ENCODE results near the gene CDC27.
"Not testable (repeated sequence)": the region's sequence is repeated elsewhere in the genome, so short reads cannot be mapped to it uniquely, and the experiment has no call there.

CDC27 gene

GRCh38 chr17:47165137-47165536 lies 24.0 kb downstream of the CDC27 start:
- H3K9me3 ChIP-seq (replicated peaks; ENCODE audit: low read length): no peaks in the 10 kb centered on the region
- H3K9ac ChIP-seq (ENCODE audit: low read depth, low read length): no peak overlapping the region
- H3K36me3 ChIP-seq (ENCODE audit: insufficient read depth, low read length): peaks cover 61% of the 10 kb centered on the region
- H3K4me1 ChIP-seq (ENCODE audit: control insufficient read depth, insufficient read depth, low read length): no peaks in the 10 kb centered on the region
- H3K4me3 ChIP-seq (ENCODE audit: low read length): no peak overlapping the region
- H3K27me3 ChIP-seq (ENCODE audit: control insufficient read depth, insufficient read depth, low read length): no peaks in the 10 kb centered on the region
- H3K4me2 ChIP-seq (ENCODE audit: low read length): no peak overlapping the region

- H3K9ac ChIP-seq (ENCODE audit: low read depth, low read length): no peak overlapping the region
- H3K27me3 ChIP-seq (ENCODE audit: control insufficient read depth, insufficient read depth, low read length): no peaks in the 10 kb centered on the region
- H3K4me3 ChIP-seq (ENCODE audit: low read length): no peak overlapping the region
- no peak overlapping the region for H3K4me2 ChIP-seq (ENCODE audit: low read length)
- no peaks in the 10 kb centered on the region for H3K9me3 ChIP-seq (replicated peaks; ENCODE audit: low read length)
- peaks cover 67% of the 10 kb centered on the region for H3K36me3 ChIP-seq (ENCODE audit: insufficient read depth, low read length)
- no peaks in the 10 kb centered on the region for H3K4me1 ChIP-seq (ENCODE audit: control insufficient read depth, insufficient read depth, low read length)
These were observed 24.8 kb downstream of the CDC27 start for GRCh38 chr17:47164263-47164662.

GRCh38 chr17:47162013-47162622 lies 27.0 kb downstream of the CDC27 start:
- Histone ChIP-seq H3K27me3 (ENCODE audit: control insufficient read depth, insufficient read depth, low read length) (no peaks in the 10 kb centered on the region), H3K9ac (ENCODE audit: low read depth, low read length) (no peak overlapping the region)

GRCh38 chr17:47159315-47159714 lies 29.8 kb downstream of the CDC27 start:
- no peaks in the 10 kb centered on the region for H3K27me3 ChIP-seq (ENCODE audit: control insufficient read depth, insufficient read depth, low read length)
- H3K4me3 ChIP-seq (ENCODE audit: low read length): no peak overlapping the region
- no peaks in the 10 kb centered on the region for H3K4me1 ChIP-seq (ENCODE audit: control insufficient read depth, insufficient read depth, low read length)
- no peak overlapping the region for H3K4me2 ChIP-seq (ENCODE audit: low read length)
- H3K36me3 ChIP-seq (ENCODE audit: insufficient read depth, low read length): peaks cover 69% of the 10 kb centered on the region
- no peak overlapping the region for H3K9ac ChIP-seq (ENCODE audit: low read depth, low read length)
- no peaks in the 10 kb centered on the region for H3K9me3 ChIP-seq (replicated peaks; ENCODE audit: low read length)

More at GRCh38 chr17:47162013-47162622, 27.0 kb downstream of the CDC27 start:
- Histone ChIP-seq H3K4me2 (ENCODE audit: low read length) (no peak overlapping the region), H3K9me3 (replicated peaks; ENCODE audit: low read length) (no peaks in the 10 kb centered on the region), H3K4me1 (ENCODE audit: control insufficient read depth, insufficient read depth, low read length) (no peaks in the 10 kb centered on the region), H3K4me3 (ENCODE audit: low read length) (no peak overlapping the region), H3K36me3 (ENCODE audit: insufficient read depth, low read length) (peaks cover 69% of the 10 kb centered on the region)

- peaks cover 75% of the 10 kb centered on the region for H3K36me3 ChIP-seq (ENCODE audit: insufficient read depth, low read length)
- no peak overlapping the region for H3K9ac ChIP-seq (ENCODE audit: low read depth, low read length)
- H3K9me3 ChIP-seq (replicated peaks; ENCODE audit: low read length): no peaks in the 10 kb centered on the region
- no peak overlapping the region for H3K4me3 ChIP-seq (ENCODE audit: low read length)
- no peaks in the 10 kb centered on the region for H3K27me3 ChIP-seq (ENCODE audit: control insufficient read depth, insufficient read depth, low read length)
- H3K4me2 ChIP-seq (ENCODE audit: low read length): no peak overlapping the region
- H3K4me1 ChIP-seq (ENCODE audit: control insufficient read depth, insufficient read depth, low read length): no peaks in the 10 kb centered on the region
These were observed 43.7 kb downstream of the CDC27 start for GRCh38 chr17:47145351-47145750.

GRCh38 chr17:47135235-47135634 lies 53.9 kb downstream of the CDC27 start:
- H3K4me3 ChIP-seq (ENCODE audit: low read length): no peak overlapping the region
- H3K4me2 ChIP-seq (ENCODE audit: low read length): no peak overlapping the region
- H3K9me3 ChIP-seq (replicated peaks; ENCODE audit: low read length): no peaks in the 10 kb centered on the region
- no peak overlapping the region for H3K9ac ChIP-seq (ENCODE audit: low read depth, low read length)
- H3K36me3 ChIP-seq (ENCODE audit: insufficient read depth, low read length): peaks cover 55% of the 10 kb centered on the region
- H3K27me3 ChIP-seq (ENCODE audit: control insufficient read depth, insufficient read depth, low read length): no peaks in the 10 kb centered on the region
- H3K4me1 ChIP-seq (ENCODE audit: control insufficient read depth, insufficient read depth, low read length): no peaks in the 10 kb centered on the region

- H3K27me3 ChIP-seq (ENCODE audit: control insufficient read depth, insufficient read depth, low read length); H3K9ac ChIP-seq (ENCODE audit: low read depth, low read length); H3K4me1 ChIP-seq (ENCODE audit: control insufficient read depth, insufficient read depth, low read length); H3K4me3 ChIP-seq (ENCODE audit: low read length); H3K9me3 ChIP-seq (replicated peaks; ENCODE audit: low read length); H3K4me2 ChIP-seq (ENCODE audit: low read length): not testable (repeated sequence)
- H3K36me3 ChIP-seq (ENCODE audit: insufficient read depth, low read length): peaks cover 53% of the 10 kb centered on the region
These were observed 54.7 kb downstream of the CDC27 start for GRCh38 chr17:47134354-47134753.

GRCh38 chr17:47131761-47132160 lies 57.3 kb downstream of the CDC27 start:
- no peaks in the 10 kb centered on the region for H3K9me3 ChIP-seq (replicated peaks; ENCODE audit: low read length)
- peaks cover 55% of the 10 kb centered on the region for H3K36me3 ChIP-seq (ENCODE audit: insufficient read depth, low read length)

GRCh38 chr17:47126835-47127234 lies 62.3 kb downstream of the CDC27 start:
- not testable (repeated sequence) for H3K9ac ChIP-seq (ENCODE audit: low read depth, low read length); H3K4me3 ChIP-seq (ENCODE audit: low read length); H3K27me3 ChIP-seq (ENCODE audit: control insufficient read depth, insufficient read depth, low read length); H3K4me1 ChIP-seq (ENCODE audit: control insufficient read depth, insufficient read depth, low read length); H3K9me3 ChIP-seq (replicated peaks; ENCODE audit: low read length); H3K4me2 ChIP-seq (ENCODE audit: low read length)
- peaks cover 66% of the 10 kb centered on the region for H3K36me3 ChIP-seq (ENCODE audit: insufficient read depth, low read length)

More at GRCh38 chr17:47131761-47132160, 57.3 kb downstream of the CDC27 start:
- Histone ChIP-seq H3K4me2 (ENCODE audit: low read length) (no peak overlapping the region), H3K9ac (ENCODE audit: low read depth, low read length) (no peak overlapping the region), H3K4me1 (ENCODE audit: control insufficient read depth, insufficient read depth, low read length) (no peaks in the 10 kb centered on the region), H3K4me3 (ENCODE audit: low read length) (no peak overlapping the region), H3K27me3 (ENCODE audit: control insufficient read depth, insufficient read depth, low read length) (no peaks in the 10 kb centered on the region)

- peaks cover 53% of the 10 kb centered on the region for H3K36me3 ChIP-seq (ENCODE audit: insufficient read depth, low read length)
- H3K4me3 ChIP-seq (ENCODE audit: low read length): not testable (repeated sequence)
These were observed 65.8 kb downstream of the CDC27 start for GRCh38 chr17:47123262-47123661.

GRCh38 chr17:47120521-47121095 lies 68.5 kb downstream of the CDC27 start:
- H3K27me3 ChIP-seq (ENCODE audit: control insufficient read depth, insufficient read depth, low read length): no peaks in the 10 kb centered on the region
- no peaks in the 10 kb centered on the region for H3K9me3 ChIP-seq (replicated peaks; ENCODE audit: low read length)
- peak overlapping the region; percentile 16 for H3K9ac ChIP-seq (ENCODE audit: low read depth, low read length)
- H3K4me1 ChIP-seq (ENCODE audit: control insufficient read depth, insufficient read depth, low read length): peaks cover 21% of the 10 kb centered on the region
- H3K36me3 ChIP-seq (ENCODE audit: insufficient read depth, low read length): peaks cover 46% of the 10 kb centered on the region
- H3K4me3 ChIP-seq (ENCODE audit: low read length): no peak overlapping the region
- peak overlapping the region; percentile 27 for H3K4me2 ChIP-seq (ENCODE audit: low read length)

More at GRCh38 chr17:47123262-47123661, 65.8 kb downstream of the CDC27 start:
- not testable (repeated sequence) for H3K9me3 ChIP-seq (replicated peaks; ENCODE audit: low read length); H3K9ac ChIP-seq (ENCODE audit: low read depth, low read length); H3K27me3 ChIP-seq (ENCODE audit: control insufficient read depth, insufficient read depth, low read length); H3K4me2 ChIP-seq (ENCODE audit: low read length)
- H3K4me1 ChIP-seq (ENCODE audit: control insufficient read depth, insufficient read depth, low read length): peaks cover 21% of the 10 kb centered on the region

All from skeletal muscle satellite cell (primary cell).